SK-N-MC (cell line): ENCODE data around the gene AGO3.

Experiments used
- EZH2 ChIP-seq: fragments of 200-600 bp; sonication (generic); IDR thresholded peaks from one replicate; pipeline ENCODE4 v1.6.1; 2017; ENCODE audit warnings: antibody characterized with exemption
- POLR2AphosphoS5 ChIP-seq: IDR thresholded peaks from 2 replicates; pipeline ENCODE4 v1.6.1; 2012; ENCODE audit warnings: mild to moderate bottlenecking, low read depth, low read length, borderline replicate concordance

- no peak for TF ChIP-seq POLR2AphosphoS5
- TF ChIP-seq EZH2 = no peak
Measured at GRCh38 chr1:36006941-36007500, 76.1 kb downstream of the AGO3 start.
